Large intestine (tissue), 3 donors: ENCODE results near the gene FRMPD2. TPM values are rescaled to one million over a fixed set of nuclear protein-coding genes. Genes with fewer than 3 reads are reported as not detected.

Experiments used
- DNase-seq, 2 donors: peaks; one replicate each; pipeline versions ENCODE4 v3.0.0 to v3.0.0-alpha.2; 2013
- H3K27ac ChIP-seq: one replicate; pipeline ENCODE4 v1.5.1; 2013; ENCODE audit warnings: low read length
- H3K27me3 ChIP-seq: 2 replicates; pipeline ENCODE4 v1.6.1; 2013; ENCODE audit warnings: low read length; ENCODE audit not compliant: control insufficient read depth, insufficient read depth
- H3K36me3 ChIP-seq: 2 replicates; pipeline ENCODE4 v1.6.1; 2013; ENCODE audit warnings: low read length; ENCODE audit not compliant: control insufficient read depth, insufficient read depth
- H3K4me1 ChIP-seq: one replicate; pipeline ENCODE4 v1.6.1; 2013; ENCODE audit warnings: low read length; ENCODE audit not compliant: control insufficient read depth, insufficient read depth
- H3K4me3 ChIP-seq: one replicate; pipeline ENCODE4 v1.5.1; 2013; ENCODE audit warnings: low read length
- H3K9me3 ChIP-seq: one replicate; pipeline ENCODE4 v1.6.1; 2013; ENCODE audit warnings: mild to moderate bottlenecking, low read depth, low read length, moderate library complexity; ENCODE audit not compliant: control insufficient read depth
- WGBS: methylation state at CpG from one replicate; pipeline ENCODE4 v1.1.5; 2013; ENCODE audit warnings: low lambda C conversion rate; ENCODE audit not compliant: insufficient coverage; 5-methylcytosine and 5-hydroxymethylcytosine counted together
- polyA plus RNA-seq: library from polyadenylated mRNA; unstranded; fragments of 120-200 nt; gene quantifications from one replicate; pipeline ENCODE4 v1.2.1, GENCODE V29; 2013

The FRMPD2 gene
- polyA plus RNA-seq, 1 donor, result 0.06 TPM

DNA sequence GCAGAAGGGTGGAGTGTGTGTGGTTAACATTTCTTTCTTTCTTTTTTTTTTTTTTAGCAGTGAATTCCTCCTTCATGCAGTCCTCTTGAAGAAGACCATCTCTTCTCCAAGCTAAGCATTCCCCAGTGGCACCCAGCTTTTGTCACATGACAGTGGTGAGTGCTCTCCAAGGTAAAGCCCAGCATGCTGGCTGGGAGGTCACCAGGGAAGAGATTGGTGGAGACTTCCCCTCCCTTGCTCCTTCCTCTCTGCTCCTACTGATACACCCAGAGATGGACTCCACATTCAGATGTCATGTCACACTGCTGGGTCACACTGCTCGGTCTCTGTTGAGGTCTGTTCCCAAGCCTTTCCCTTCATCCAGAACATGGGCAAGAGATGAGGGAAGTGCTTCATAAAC lies 55.3 kb downstream of the FRMPD2 start:
- H3K27me3 ChIP-seq, result peaks cover 9% of the 10 kb centered on the region
- no peaks in the 10 kb centered on the region for H3K36me3 ChIP-seq
- no peak overlapping the region for H3K4me3 ChIP-seq
- DNase-seq, result no peak
- no peaks in the 10 kb centered on the region for H3K9me3 ChIP-seq
- WGBS, result no CpG with 5 or more reads among the region's 1 CpG
- H3K4me1 ChIP-seq, result no peaks in the 10 kb centered on the region
- H3K27ac ChIP-seq, result no peak overlapping the region

- WGBS, result no CpG with 5 or more reads among the region's 1 CpG
- DNase-seq, result no peak
- H3K36me3 ChIP-seq, result no peaks in the 10 kb centered on the region
- H3K9me3 ChIP-seq, result no peaks in the 10 kb centered on the region
- no peaks in the 10 kb centered on the region for H3K4me1 ChIP-seq
- no peak overlapping the region for H3K4me3 ChIP-seq
- H3K27ac ChIP-seq, result no peak overlapping the region
- peaks cover 4% of the 10 kb centered on the region for H3K27me3 ChIP-seq
These were observed 57.8 kb downstream of the FRMPD2 start for GRCh38 chr10:48216744-48217143.

DNA sequence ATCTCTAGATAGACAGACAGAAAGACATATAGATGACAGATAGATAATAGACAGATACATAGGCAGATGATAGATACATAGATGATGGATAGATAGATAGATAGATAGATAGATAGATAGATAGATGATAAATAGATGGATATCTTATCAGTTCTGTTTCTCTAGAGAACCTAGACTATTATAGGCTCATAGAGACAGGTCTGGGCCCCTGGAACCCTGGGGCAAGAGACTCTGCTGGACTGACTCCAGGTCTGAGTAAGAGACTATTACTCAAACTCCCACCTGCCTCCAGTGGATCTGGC lies 58.3 kb downstream of the FRMPD2 start:
- Histone ChIP-seq H3K9me3 (no peaks in the 10 kb centered on the region), H3K4me1 (no peaks in the 10 kb centered on the region), H3K27ac (no peak overlapping the region), H3K4me3 (no peak overlapping the region), H3K27me3 (peaks cover 4% of the 10 kb centered on the region), H3K36me3 (no peaks in the 10 kb centered on the region)
- no peak for DNase-seq

DNA sequence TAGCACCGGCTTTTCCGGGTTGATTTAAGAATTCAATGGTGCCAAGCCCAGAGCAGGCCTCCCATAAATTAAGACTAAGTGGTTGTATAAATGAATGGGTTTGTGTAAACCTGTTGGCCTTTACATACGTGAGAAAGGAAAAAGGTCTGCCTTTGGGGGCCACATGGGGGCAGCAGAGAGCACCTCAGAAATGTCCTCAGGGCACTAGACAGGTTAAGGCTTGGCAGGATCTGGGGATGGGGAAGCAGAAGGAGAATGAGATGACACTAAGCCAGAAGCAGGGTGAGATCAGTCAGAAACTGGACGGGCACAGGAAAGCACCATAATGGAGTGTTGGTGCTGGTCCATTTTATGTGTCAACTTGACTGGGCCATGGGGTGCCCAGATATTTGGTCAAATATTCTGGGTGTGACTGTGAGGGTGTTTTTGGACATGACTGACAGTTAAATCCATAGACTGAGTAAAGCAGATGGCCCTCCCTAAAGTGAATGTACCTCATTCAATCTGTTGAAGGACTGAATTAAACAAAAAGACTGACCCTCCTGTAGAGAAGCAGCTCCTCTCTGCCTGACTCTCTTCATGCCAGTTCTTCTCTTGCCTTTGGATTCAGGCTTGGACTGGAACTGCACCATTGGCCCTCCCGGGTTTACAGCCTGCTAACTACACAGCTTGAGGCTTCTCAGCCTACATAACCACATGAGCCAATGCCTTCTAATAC lies 58.9 kb downstream of the FRMPD2 start:
- H3K36me3 ChIP-seq, result no peaks in the 10 kb centered on the region
- H3K4me3 ChIP-seq, result no peak overlapping the region
- no peaks in the 10 kb centered on the region for H3K4me1 ChIP-seq
- no CpG with 5 or more reads among the region's 5 CpGs for WGBS
- peak; percentile 17 to 18 for DNase-seq
- H3K27ac ChIP-seq, result no peak overlapping the region
- no peaks in the 10 kb centered on the region for H3K9me3 ChIP-seq
- peaks cover 4% of the 10 kb centered on the region for H3K27me3 ChIP-seq

GRCh38 chr10:48214716-48215485 lies 59.6 kb downstream of the FRMPD2 start:
- WGBS, result 90% methylated on average over 2 of the region's 6 CpGs
- Histone ChIP-seq H3K27ac (no peak overlapping the region), H3K9me3 (no peaks in the 10 kb centered on the region), H3K36me3 (no peaks in the 10 kb centered on the region), H3K4me1 (no peaks in the 10 kb centered on the region), H3K27me3 (peaks cover 4% of the 10 kb centered on the region), H3K4me3 (no peak overlapping the region)
- no peak for DNase-seq

- no peaks in the 10 kb centered on the region for H3K9me3 ChIP-seq
- no peak overlapping the region for H3K27ac ChIP-seq
- no peak overlapping the region for H3K4me3 ChIP-seq
- no peak for DNase-seq
- no peaks in the 10 kb centered on the region for H3K4me1 ChIP-seq
- no peaks in the 10 kb centered on the region for H3K36me3 ChIP-seq
- WGBS, result no CpG with 5 or more reads among the region's 1 CpG
- H3K27me3 ChIP-seq, result peaks cover 4% of the 10 kb centered on the region
These were observed 61.4 kb downstream of the FRMPD2 start for GRCh38 chr10:48213047-48213446.

DNA sequence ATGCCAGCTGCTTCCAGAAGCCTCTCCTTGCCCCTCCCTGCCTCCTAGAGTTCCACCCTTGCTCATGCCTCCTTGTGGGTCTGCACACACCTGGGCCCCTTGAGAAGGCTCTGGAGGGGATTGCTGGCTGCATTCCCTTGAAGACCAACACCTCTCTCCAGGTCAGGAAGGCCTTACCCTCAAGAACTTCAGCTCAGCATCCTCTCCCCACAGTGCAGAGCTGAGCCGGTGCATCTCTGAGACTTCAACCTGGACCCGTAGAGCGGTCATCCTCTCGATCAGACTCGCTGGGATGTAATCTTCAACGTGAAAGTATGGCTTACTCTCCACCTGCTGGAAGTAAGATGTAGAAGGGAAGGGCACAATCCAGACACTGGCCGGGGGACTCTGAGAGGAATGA lies 62.7 kb downstream of the FRMPD2 start:
- no peaks in the 10 kb centered on the region for H3K9me3 ChIP-seq
- DNase-seq, result no peak

GRCh38 chr10:48210966-48211365 lies 63.5 kb downstream of the FRMPD2 start:
- Histone ChIP-seq H3K27me3 (peaks cover 4% of the 10 kb centered on the region), H3K27ac (no peak overlapping the region), H3K9me3 (no peaks in the 10 kb centered on the region), H3K4me1 (no peaks in the 10 kb centered on the region), H3K36me3 (no peaks in the 10 kb centered on the region), H3K4me3 (no peak overlapping the region)
- DNase-seq, result no peak
- WGBS, result no CpG with 5 or more reads among the region's 5 CpGs

More for the DNA sequence above, 62.7 kb downstream of the FRMPD2 start:
- H3K36me3 ChIP-seq, result no peaks in the 10 kb centered on the region
- no peak overlapping the region for H3K27ac ChIP-seq
- WGBS, result 100% methylated on average over 1 of the region's 7 CpGs
- H3K4me3 ChIP-seq, result no peak overlapping the region
- peaks cover 4% of the 10 kb centered on the region for H3K27me3 ChIP-seq
- H3K4me1 ChIP-seq, result no peaks in the 10 kb centered on the region

DNA sequence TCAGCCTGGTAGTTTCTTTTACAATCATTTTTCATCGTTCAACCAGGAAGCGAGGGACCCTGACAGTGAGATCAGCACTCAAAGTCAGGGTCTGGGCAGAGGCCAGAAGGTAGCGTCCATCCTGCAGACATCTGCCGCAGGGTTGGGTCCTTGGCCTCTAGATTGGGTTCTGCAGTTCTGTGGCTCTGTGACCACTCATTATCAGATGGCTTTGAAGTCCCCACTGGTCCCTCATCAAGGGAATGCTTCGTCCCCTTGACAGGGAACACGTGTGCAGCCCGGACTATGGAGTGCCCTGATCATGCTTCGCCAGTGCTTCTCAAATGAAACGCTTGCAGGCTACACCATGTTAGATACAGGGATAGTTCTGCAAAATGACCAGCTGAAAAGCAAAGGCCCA lies 64.1 kb downstream of the FRMPD2 start:
- H3K27ac ChIP-seq, result no peak overlapping the region
- no peaks in the 10 kb centered on the region for H3K36me3 ChIP-seq
- WGBS, result no CpG with 5 or more reads among the region's 9 CpGs
- no peak overlapping the region for H3K4me3 ChIP-seq
- DNase-seq, result no peak
- H3K27me3 ChIP-seq, result peaks cover 4% of the 10 kb centered on the region
- H3K4me1 ChIP-seq, result no peaks in the 10 kb centered on the region
- no peaks in the 10 kb centered on the region for H3K9me3 ChIP-seq

DNA sequence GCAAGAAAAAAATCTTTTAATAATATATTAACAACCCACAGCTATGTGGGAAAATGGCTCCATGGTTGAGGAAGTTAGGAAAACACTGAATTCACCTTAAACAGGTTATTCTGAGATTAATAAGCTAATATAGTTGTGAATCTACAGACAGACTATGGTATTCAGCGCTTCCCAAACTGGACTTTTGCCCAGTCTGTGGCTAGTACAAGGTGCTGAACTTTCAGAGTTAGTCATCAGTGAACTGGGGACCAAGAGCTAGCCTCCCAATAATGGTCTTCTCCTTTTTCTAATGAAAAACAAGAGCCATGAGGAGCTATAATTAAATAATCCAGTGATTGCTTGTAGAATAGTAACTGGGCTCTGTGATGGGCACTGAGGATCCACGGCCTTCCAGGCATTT lies 65.3 kb downstream of the FRMPD2 start:
- no peaks in the 10 kb centered on the region for H3K4me1 ChIP-seq

GRCh38 chr10:48207853-48208252 lies 66.6 kb downstream of the FRMPD2 start:
- no peaks in the 10 kb centered on the region for H3K4me1 ChIP-seq
- H3K27me3 ChIP-seq, result peaks cover 4% of the 10 kb centered on the region
- no peak for DNase-seq
- 100% methylated on average over 1 of the region's 5 CpGs for WGBS
- H3K36me3 ChIP-seq, result no peaks in the 10 kb centered on the region
- H3K4me3 ChIP-seq, result no peak overlapping the region
- no peak overlapping the region for H3K27ac ChIP-seq
- H3K9me3 ChIP-seq, result no peaks in the 10 kb centered on the region

More for the DNA sequence above, 65.3 kb downstream of the FRMPD2 start:
- H3K36me3 ChIP-seq, result no peaks in the 10 kb centered on the region
- DNase-seq, result no peak
- H3K4me3 ChIP-seq, result no peak overlapping the region
- H3K9me3 ChIP-seq, result no peaks in the 10 kb centered on the region
- 60% methylated on average over 1 of the region's 2 CpGs for WGBS
- peaks cover 4% of the 10 kb centered on the region for H3K27me3 ChIP-seq
- no peak overlapping the region for H3K27ac ChIP-seq
